Measurements from ENCODE around the gene ENTPD3. TPM values are rescaled to one million over a fixed set of nuclear protein-coding genes. Genes with fewer than 3 reads are reported as not detected.

Gene ENTPD3
- total and polyA plus RNA-seq, 2 of the 8 experiments (the other 6 are each of a cell fraction or from before 2014, with no cell fraction given): 0.60 to 1.0 TPM

GRCh38 chr3:40386213-40386612 is 771 bp upstream of the ENTPD3 start:
- Histone ChIP-seq H4K5ac (ENCODE audit: insufficient read length, low read depth, low read length) (no peak overlapping the region), H2BK5ac (ENCODE audit: low read depth, low read length) (no peak overlapping the region), H3K36me3 (ENCODE audit: control insufficient read depth in 2 of 4, insufficient read depth in 4 of 4, low read length in 3 of 4) (no peaks in the 10 kb centered on the region), H3K23me2 (ENCODE audit: low read depth, low read length) (peaks cover 9% of the 10 kb centered on the region; the same call in 1 of the 2 replicates), H2BK12ac (ENCODE audit: low read depth, low read length) (0 out of 2 replicates have a peak overlapping the region, but pooled peaks have one; percentile 72), H2BK120ac (replicated peaks; ENCODE audit: low read depth, low read length) (no peak overlapping the region), H4K8ac (ENCODE audit: extremely low read depth, insufficient read depth, low read length) (peak overlapping the region; percentile 20; the same call in 1 of the 2 replicates), H3K27ac (ENCODE audit: low read depth, low read length) (no peak overlapping the region), H3K4me1 (replicated peaks in 1 of 4; ENCODE audit: control insufficient read depth in 3 of 4, insufficient read depth in 4 of 4, low read length in 3 of 4) (peaks cover 3 to 8% (median 4%) of the 10 kb centered on the region in 4 experiments), H3K4me2 (ENCODE audit: insufficient read depth in 1 of 2, low read depth in 2 of 2, low read length in 2 of 2) (peak overlapping the region; percentile 79 to 94; a peak in 3 of 4 replicates), H4K91ac (replicated peaks; ENCODE audit: insufficient read length, low read length) (no peak overlapping the region), H2AFZ (ENCODE audit: low read length) (no peak overlapping the region), H3K27me3 (replicated peaks in 1 of 4; ENCODE audit: control insufficient read depth in 3 of 4, extremely low read depth in 1 of 4, insufficient read depth in 3 of 4, low read length in 3 of 4) (peaks cover 3 to 30% (median 26%) of the 10 kb centered on the region in 4 experiments), H3K9ac (replicated peaks in 1 of 4; ENCODE audit: extremely low read depth in 1 of 4, low read depth in 3 of 4, low read length in 3 of 4) (no peak overlapping the region), H3K79me1 (ENCODE audit: low read depth, low read length) (no peaks in the 10 kb centered on the region), H2BK15ac (ENCODE audit: low read length) (0 out of 2 replicates have a peak overlapping the region, but pooled peaks have one; percentile 4), H3K79me2 (ENCODE audit: control insufficient read depth in 1 of 2, insufficient read depth in 2 of 2, low read length in 2 of 2) (no peaks in the 10 kb centered on the region), H3K56ac (replicated peaks; ENCODE audit: insufficient read length, low read depth, low read length) (no peak overlapping the region), H3K18ac (ENCODE audit: extremely low read depth, low read length) (no peak overlapping the region), H3K23ac (ENCODE audit: insufficient read length) (no peak overlapping the region), H4K20me1 (replicated peaks in 1 of 2; ENCODE audit: control insufficient read depth in 1 of 2, insufficient read depth in 2 of 2, low read length in 2 of 2) (no peaks in the 10 kb centered on the region), H3K14ac (ENCODE audit: insufficient read length) (no peak overlapping the region), H2AK5ac (ENCODE audit: low read depth, low read length) (no peak overlapping the region), H3K4ac (replicated peaks; ENCODE audit: insufficient read length, low read depth, low read length) (peak overlapping the region; percentile 14), H3K9me3 (ENCODE audit: insufficient read depth in 2 of 2, low read depth in 1 of 2, low read length in 1 of 2) (no peaks in the 10 kb centered on the region), H2BK20ac (ENCODE audit: low read length) (no peak overlapping the region), H3K4me3 (ENCODE audit: extremely low read depth in 1 of 4, insufficient read depth in 2 of 4, low read depth in 3 of 4, low read length in 4 of 4) (0 out of 8 replicates have a peak overlapping the region, but pooled peaks of 1 of the 4 experiments have one; percentile 64)
- TF ChIP-seq RXRA (IDR thresholded peaks at IDR 0.05; ENCODE audit: insufficient read depth, low read depth, low read length) (no peak), POU5F1 (IDR thresholded peaks at IDR 0.05; ENCODE audit: low read depth, low read length) (no peak), SRF (IDR thresholded peaks at IDR 0.05; ENCODE audit: low read depth, low read length) (no peak), CREB1 (IDR thresholded peaks at IDR 0.05) (no peak), PHF8 (conservative IDR thresholded peaks at IDR 0.05; ENCODE audit: low read depth, low read length) (no peak), YY1 (IDR thresholded peaks at IDR 0.05; ENCODE audit: low read depth, low read length) (no peak), MAX (IDR thresholded peaks at IDR 0.05) (no peak), SIRT6 (IDR thresholded peaks at IDR 0.05; ENCODE audit: low read length) (no peak), FOSL1 (IDR thresholded peaks at IDR 0.05; ENCODE audit: insufficient read depth, low read depth, low read length) (no peak), TCF12 (IDR thresholded peaks at IDR 0.05; ENCODE audit: low read depth, low read length) (no peak), SUZ12 (IDR thresholded peaks at IDR 0.05; ENCODE audit: low read length) (no peak), TEAD4 (IDR thresholded peaks at IDR 0.05; ENCODE audit: low read depth, low read length) (no peak)
- ChIA-PET CTCF (ENCODE audit: partially characterized antibody) (interaction anchor here (0.6 kb wide), 1 partner anchor 13 kb away, joined by 3 read pairs; no protein-coding TSS in a partner anchor), POLR2A (ENCODE audit: partially characterized antibody) (no interaction called here)
- DNase-seq (ENCODE audit: low read depth in 1 of 2, low spot score in 2 of 2): no peak
- 77% methylated on average over 3 of the region's 3 CpGs; no CpG with 5 or more reads in 1 of the 2 experiments for WGBS, 2 experiments (ENCODE audit: extremely low coverage in 1 of 2, insufficient coverage in 1 of 2, insufficient read length in 1 of 2, insufficient replicate concordance in 2 of 2, low coverage in 1 of 2, low lambda C conversion rate in 2 of 2, missing lambda C conversion rate in 1 of 2)
- no peak for FAIRE-seq
